Right atrium auricular region (tissue), 2 donors: ENCODE data around the gene SREBF1. TPM values are rescaled to one million over a fixed set of nuclear protein-coding genes. Genes with fewer than 3 reads are reported as not detected.

Source experiments
- DNase-seq: peaks from one replicate; pipeline ENCODE4 v3.0.0-alpha.2; 2019; ENCODE audit warnings: low spot score
- H3K27ac ChIP-seq, 2 donors: fragments of 200-600 bp; sonication (generic); 1 replicate in 1 of 2; 2 replicates in 1 of 2; pipeline ENCODE4 v1.5.1; 2016 to 2019
- H3K27me3 ChIP-seq, 2 donors: fragments of 200-600 bp; sonication (generic); one replicate each; pipeline versions ENCODE4 v1.5.1 to v1.6.0; 2017 to 2019
- H3K36me3 ChIP-seq: fragments of 200-600 bp; sonication (generic); one replicate; pipeline ENCODE4 v1.5.1; 2016
- H3K4me1 ChIP-seq, 2 donors: fragments of 200-600 bp; sonication (generic); one replicate each; pipeline versions ENCODE4 v1.5.1 to v1.6.0; 2017 to 2019
- H3K4me3 ChIP-seq, 2 donors: fragments of 200-600 bp; sonication (generic); 1 replicate in 1 of 2; 2 replicates in 1 of 2; pipeline ENCODE4 v1.5.1; 2017 to 2019; ENCODE audit warnings: mild to moderate bottlenecking in 1 of 2, moderate library complexity in 1 of 2
- H3K9me3 ChIP-seq, 2 donors: fragments of 200-600 bp; sonication (generic); one replicate each; pipeline ENCODE4 v1.5.1; 2019
- total RNA-seq, 2 donors: library from RNA; depleted of rRNA; stranded (reverse); fragments of >200 nt; gene quantifications; one replicate each; pipeline ENCODE4 v1.1.0, GENCODE V29; 2016
- TF ChIP-seq, protein P1 (sequence below), 2 donors: fragments of 200-600 bp; sonication (generic); IDR thresholded peaks; one replicate each; pipeline ENCODE4 v1.5.1; 2019; ENCODE audit warnings: antibody characterized with exemption in 2 of 2

Gene SREBF1
- total RNA-seq, 2 donors from 2014 or later = 17.0 to 29.8 TPM

GRCh38 chr17:17837966-17838962 lies 1.5 kb upstream of the SREBF1 start:
- Histone ChIP-seq H3K27ac (peak overlapping the region; percentile 100), H3K27me3 (no peaks in the 10 kb centered on the region), H3K36me3 (no peaks in the 10 kb centered on the region), H3K4me3 (no peak overlapping the region), H3K9me3 (no peaks in the 10 kb centered on the region), H3K4me1 (peaks cover 0 to 92% of the 10 kb centered on the region in 2 donors)
- TF ChIP-seq, protein P1, sequence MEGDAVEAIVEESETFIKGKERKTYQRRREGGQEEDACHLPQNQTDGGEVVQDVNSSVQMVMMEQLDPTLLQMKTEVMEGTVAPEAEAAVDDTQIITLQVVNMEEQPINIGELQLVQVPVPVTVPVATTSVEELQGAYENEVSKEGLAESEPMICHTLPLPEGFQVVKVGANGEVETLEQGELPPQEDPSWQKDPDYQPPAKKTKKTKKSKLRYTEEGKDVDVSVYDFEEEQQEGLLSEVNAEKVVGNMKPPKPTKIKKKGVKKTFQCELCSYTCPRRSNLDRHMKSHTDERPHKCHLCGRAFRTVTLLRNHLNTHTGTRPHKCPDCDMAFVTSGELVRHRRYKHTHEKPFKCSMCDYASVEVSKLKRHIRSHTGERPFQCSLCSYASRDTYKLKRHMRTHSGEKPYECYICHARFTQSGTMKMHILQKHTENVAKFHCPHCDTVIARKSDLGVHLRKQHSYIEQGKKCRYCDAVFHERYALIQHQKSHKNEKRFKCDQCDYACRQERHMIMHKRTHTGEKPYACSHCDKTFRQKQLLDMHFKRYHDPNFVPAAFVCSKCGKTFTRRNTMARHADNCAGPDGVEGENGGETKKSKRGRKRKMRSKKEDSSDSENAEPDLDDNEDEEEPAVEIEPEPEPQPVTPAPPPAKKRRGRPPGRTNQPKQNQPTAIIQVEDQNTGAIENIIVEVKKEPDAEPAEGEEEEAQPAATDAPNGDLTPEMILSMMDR (IDR thresholded peaks at IDR 0.05) = no peak
- peak; percentile 72 for DNase-seq

GRCh38 chr17:17837380-17837821 lies 615 bp upstream of the SREBF1 start:
- peak overlapping the region; percentile 100 for H3K27ac ChIP-seq
- no peaks in the 10 kb centered on the region for H3K36me3 ChIP-seq
- peaks cover 0 to 84% of the 10 kb centered on the region in 2 donors for H3K4me1 ChIP-seq
- peak; percentile 87 for DNase-seq
- H3K27me3 ChIP-seq = no peaks in the 10 kb centered on the region
- TF ChIP-seq, protein P1 (IDR thresholded peaks at IDR 0.05) = peak in 1 of 2 donors; percentile 43
- H3K4me3 ChIP-seq = peak overlapping the region in 1 of 2 donors; percentile 90
- no peaks in the 10 kb centered on the region for H3K9me3 ChIP-seq

GRCh38 chr17:17836250-17836817 lies 452 bp downstream of the SREBF1 start:
- Histone ChIP-seq H3K4me3 (peak overlapping the region; percentile 70 to 90), H3K27ac (peak overlapping the region; percentile 100), H3K4me1 (peaks cover 0 to 83% of the 10 kb centered on the region in 2 donors), H3K36me3 (no peaks in the 10 kb centered on the region), H3K27me3 (no peaks in the 10 kb centered on the region), H3K9me3 (no peaks in the 10 kb centered on the region)
- TF ChIP-seq, protein P1 (IDR thresholded peaks at IDR 0.05) = no peak
- peak; percentile 98 for DNase-seq

- no peak for DNase-seq
- Histone ChIP-seq H3K4me1 (peaks cover 0 to 83% of the 10 kb centered on the region in 2 donors), H3K27ac (peak overlapping the region; percentile 100), H3K9me3 (no peaks in the 10 kb centered on the region), H3K36me3 (no peaks in the 10 kb centered on the region), H3K4me3 (peak overlapping the region; percentile 70 to 90), H3K27me3 (no peaks in the 10 kb centered on the region)
- TF ChIP-seq, protein P1 (IDR thresholded peaks at IDR 0.05) = no peak
These were observed 1.2 kb downstream of the SREBF1 start for GRCh38 chr17:17835415-17836249.

DNA sequence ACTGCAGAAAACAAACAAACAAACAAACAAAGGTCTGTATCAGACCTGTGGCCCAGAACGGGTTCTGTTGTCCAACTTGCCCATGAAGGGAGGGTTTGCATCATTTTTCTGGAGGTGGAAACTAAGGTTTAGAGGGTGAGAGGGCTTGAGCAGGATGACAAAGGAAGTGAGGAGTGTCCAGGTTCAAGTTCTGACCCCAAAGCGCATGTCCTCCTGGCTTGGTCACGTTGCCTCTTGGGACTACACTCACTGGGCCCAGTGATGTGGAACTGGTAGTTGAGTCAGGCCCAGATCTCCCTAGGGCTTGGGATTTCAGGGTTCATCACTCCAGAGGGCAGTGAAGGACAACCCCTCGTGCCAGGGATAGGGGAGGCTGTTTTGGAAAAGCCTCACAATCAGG lies 1.8 kb downstream of the SREBF1 start:
- H3K4me3 ChIP-seq = peak overlapping the region in 1 of 2 donors; percentile 90

More for the DNA sequence above, 1.8 kb downstream of the SREBF1 start:
- Histone ChIP-seq H3K4me1 (peaks cover 0 to 82% of the 10 kb centered on the region in 2 donors), H3K27ac (peak overlapping the region; percentile 100), H3K9me3 (no peaks in the 10 kb centered on the region), H3K27me3 (no peaks in the 10 kb centered on the region), H3K36me3 (no peaks in the 10 kb centered on the region)
- TF ChIP-seq, protein P1 (IDR thresholded peaks at IDR 0.05) = no peak
- no peak for DNase-seq
